ENCODE data around the gene COLEC11. TPM values are rescaled to one million over a fixed set of nuclear protein-coding genes. Genes with fewer than 3 reads are reported as not detected.
A peak's percentile ranks its signal among the peaks of the same experiment; 100 is the strongest.
"Not testable (repeated sequence)": the region's sequence is repeated elsewhere in the genome, so short reads cannot be mapped to it uniquely, and the experiment has no call there.

COLEC11 gene
- polyA plus RNA-seq, 1 experiment = 0.15 TPM

GRCh38 chr2:3657881-3658280 is 63.0 kb downstream of the COLEC11 start, which contains the start of gene ALLC:
Gene ALLC (plus strand): TSS chr2:3658200. CDS start chr2:3671158, 12,958 bp downstream.
- CTCF ChIA-PET = no interaction called here
- DNase-seq (ENCODE audit: low read depth) = no peak
- POLR2A ChIA-PET = no interaction called here

GRCh38 chr2:3659447-3660432 is 64.8 kb downstream of the COLEC11 start:
- CTCF ChIA-PET = interaction anchor here (1.2 kb wide), 1 partner anchor 1773 kb away, joined by 4 read pairs; no protein-coding TSS in a partner anchor
- Histone ChIP-seq H3K4me3 (ENCODE audit: low read depth, low read length) (no peak overlapping the region), H3K36me3 (ENCODE audit: control insufficient read depth, insufficient read depth, low read length) (no peaks in the 10 kb centered on the region), H3K27me3 (ENCODE audit: control insufficient read depth, insufficient read depth, low read length) (no peaks in the 10 kb centered on the region)
- POLR2A ChIA-PET = no interaction called here
- DNase-seq (ENCODE audit: low read depth) = no peak
- no peak for TF ChIP-seq CTCF (IDR thresholded peaks at IDR 0.05; ENCODE audit: insufficient read depth, low read depth, low read length)

More at GRCh38 chr2:3657881-3658280, 63.0 kb downstream of the COLEC11 start, which contains the start of gene ALLC:
- no peaks in the 10 kb centered on the region for H3K36me3 ChIP-seq (ENCODE audit: control insufficient read depth, insufficient read depth, low read length)
- no peak for TF ChIP-seq CTCF (IDR thresholded peaks at IDR 0.05; ENCODE audit: insufficient read depth, low read depth, low read length)
- no peak within 1 kb of the TSS for H3K4me3 ChIP-seq (ENCODE audit: low read depth, low read length)
- no peaks in the 10 kb centered on the region for H3K27me3 ChIP-seq (ENCODE audit: control insufficient read depth, insufficient read depth, low read length)

DNA sequence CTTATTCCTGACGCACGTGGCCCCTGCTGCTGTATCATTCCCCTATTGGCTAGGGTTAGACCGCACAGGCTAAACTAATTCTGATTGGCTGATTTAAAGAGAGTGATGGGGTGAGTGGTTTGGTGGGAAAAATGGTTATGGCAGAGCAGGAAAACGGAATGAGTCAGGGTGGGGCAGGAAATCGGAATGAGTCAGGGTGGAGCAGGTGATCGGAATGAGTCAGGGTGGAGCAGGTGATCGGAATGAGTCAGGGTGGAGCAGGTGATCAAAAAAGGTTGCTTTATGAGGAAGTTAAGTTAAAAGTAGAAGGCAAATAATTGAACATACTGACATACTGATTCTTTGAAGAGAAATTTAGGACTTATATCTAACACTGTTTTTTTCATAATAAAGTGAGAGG is 65.7 kb downstream of the COLEC11 start:
- H3K27me3 ChIP-seq (ENCODE audit: control insufficient read depth, insufficient read depth, low read length); POLR2A ChIA-PET; H3K4me3 ChIP-seq (ENCODE audit: low read depth, low read length); H3K36me3 ChIP-seq (ENCODE audit: control insufficient read depth, insufficient read depth, low read length); DNase-seq (ENCODE audit: low read depth); CTCF ChIA-PET: not testable (repeated sequence)

GRCh38 chr2:3661149-3661660 is 66.3 kb downstream of the COLEC11 start:
- POLR2A ChIA-PET = no interaction called here
- no peak for DNase-seq (ENCODE audit: low read depth)
- no peak overlapping the region for H3K4me3 ChIP-seq (ENCODE audit: low read depth, low read length)
- no peaks in the 10 kb centered on the region; the same call in 1 of the 2 replicates for H3K27me3 ChIP-seq (ENCODE audit: control insufficient read depth, insufficient read depth, low read length)
- no peaks in the 10 kb centered on the region for H3K36me3 ChIP-seq (ENCODE audit: control insufficient read depth, insufficient read depth, low read length)
- CTCF ChIA-PET = interaction anchor here (0.8 kb wide), 1 partner anchor 9 kb away, joined by 3 read pairs; no protein-coding TSS in a partner anchor
- no peak for TF ChIP-seq CTCF (IDR thresholded peaks at IDR 0.05; ENCODE audit: insufficient read depth, low read depth, low read length)

DNA sequence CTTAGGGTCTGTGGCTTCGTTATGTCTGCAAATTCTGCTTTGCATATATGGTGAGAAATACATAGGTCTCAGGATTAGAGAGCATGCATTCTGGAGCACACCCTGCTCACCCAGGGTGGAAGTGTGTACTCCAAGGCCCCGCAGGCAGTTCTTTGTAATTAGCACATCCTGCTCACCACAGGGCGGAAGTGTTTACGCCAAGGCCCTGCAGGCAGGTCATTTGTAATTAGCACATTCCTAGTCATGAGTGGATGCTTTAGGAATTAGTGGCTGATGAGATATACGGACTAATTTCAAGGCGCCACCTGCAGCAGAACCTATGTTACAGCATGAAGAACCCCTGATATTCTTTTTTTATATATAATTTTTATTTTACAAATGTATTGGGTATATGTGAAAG is 67.3 kb downstream of the COLEC11 start:
- ChIA-PET CTCF (interaction anchor here (1.5 kb wide), 1 partner anchor 10 kb away, joined by 4 read pairs; no protein-coding TSS in a partner anchor), POLR2A (no interaction called here)
- Histone ChIP-seq H3K4me3 (ENCODE audit: low read depth, low read length) (no peak overlapping the region), H3K36me3 (ENCODE audit: control insufficient read depth, insufficient read depth, low read length) (no peaks in the 10 kb centered on the region), H3K27me3 (ENCODE audit: control insufficient read depth, insufficient read depth, low read length) (no peaks in the 10 kb centered on the region; the same call in 1 of the 2 replicates)
- no peak for DNase-seq (ENCODE audit: low read depth)
- 0 out of 2 replicates have a peak, but pooled peaks have one; percentile 3 for TF ChIP-seq CTCF (IDR thresholded peaks at IDR 0.05; ENCODE audit: insufficient read depth, low read depth, low read length)

Measured in BJ (cell line).